Fibroblast of lung (primary cell): Measurements from ENCODE around the gene JUN. TPM values are rescaled to one million over a fixed set of nuclear protein-coding genes. Genes with fewer than 3 reads are reported as not detected.
A peak's percentile ranks its signal among the peaks of the same experiment; 100 is the strongest.

ENCODE experiments used
- DNase-seq, 2 donors: peaks; one replicate each; pipeline versions ENCODE4 v3.0.0 to v3.0.0-alpha.2; 2010; ENCODE audit warnings: low read depth in 2 of 2
- H2AFZ ChIP-seq: 2 replicates; pipeline ENCODE4 v1.5.1; 2012; ENCODE audit warnings: low read length, control low read depth, inconsistent platforms
- H3K27ac ChIP-seq: 2 replicates; pipeline ENCODE4 v1.5.1; 2011; ENCODE audit warnings: low read length, control low read depth; ENCODE audit not compliant: insufficient read depth
- H3K27me3 ChIP-seq: 2 replicates; pipeline ENCODE4 v1.5.1; 2011; ENCODE audit warnings: mild to moderate bottlenecking, low read length; ENCODE audit not compliant: control insufficient read depth, insufficient read depth
- H3K36me3 ChIP-seq: 2 replicates; pipeline ENCODE4 v1.5.1; 2011; ENCODE audit warnings: low read length; ENCODE audit not compliant: control insufficient read depth, insufficient read depth
- H3K4me1 ChIP-seq: 2 replicates; pipeline ENCODE4 v1.5.1; 2011; ENCODE audit warnings: low read length; ENCODE audit not compliant: control insufficient read depth, insufficient read depth; ENCODE audit errors: extremely low read depth
- H3K4me2 ChIP-seq: 2 replicates; pipeline ENCODE4 v1.5.1; 2011; ENCODE audit warnings: low read length, control low read depth; ENCODE audit not compliant: insufficient read depth; ENCODE audit errors: extremely low read depth
- H3K4me3 ChIP-seq, 4 experiments: fragments of 200-600 bp in 1 of 4; sonication (generic) in 1 of 4; replicated peaks in 1 of 4; 2 replicates each; pipeline ENCODE4 v1.5.1; 2011 to 2016; ENCODE audit warnings: low read length in 4 of 4, low read depth in 3 of 4, mild to moderate bottlenecking in 3 of 4, control low read depth in 2 of 4, inconsistent platforms in 1 of 4, mixed read lengths in 1 of 4; ENCODE audit not compliant: insufficient read depth in 1 of 4; ENCODE audit errors: control extremely low read depth in 1 of 4
- H3K79me2 ChIP-seq: 2 replicates; pipeline ENCODE4 v1.5.1; 2012; ENCODE audit warnings: mild to moderate bottlenecking, low read length, inconsistent platforms; ENCODE audit not compliant: control insufficient read depth, insufficient read depth
- H3K9ac ChIP-seq: 2 replicates; pipeline ENCODE4 v1.5.1; 2011; ENCODE audit warnings: mild to moderate bottlenecking, low read length, control low read depth; ENCODE audit not compliant: insufficient read depth
- H3K9me3 ChIP-seq: 2 replicates; pipeline ENCODE4 v1.5.1; 2012; ENCODE audit warnings: low read depth, low read length; ENCODE audit not compliant: control insufficient read depth, insufficient read depth
- H4K20me1 ChIP-seq: 2 replicates; pipeline ENCODE4 v1.5.1; 2011; ENCODE audit warnings: low read length; ENCODE audit not compliant: control insufficient read depth, insufficient read depth; ENCODE audit errors: extremely low read depth
- CTCF ChIP-seq, 2 donors: IDR thresholded peaks in 1 of 2; conservative IDR thresholded peaks in 1 of 2; 1 replicate in 1 of 2; 2 replicates in 1 of 2; pipeline ENCODE4 v1.5.1; 2011 to 2012; ENCODE audit warnings: low read length in 2 of 2, control low read depth in 1 of 2, inconsistent platforms in 1 of 2, low read depth in 1 of 2, mild to moderate bottlenecking in 1 of 2
- EZH2 ChIP-seq: IDR thresholded peaks from 2 replicates; pipeline ENCODE4 v1.5.1; 2012; ENCODE audit warnings: low read length, control low read depth, mild to moderate bottlenecking; ENCODE audit errors: missing control alignments
- polyA plus RNA-seq, 2 donors: library from polyadenylated mRNA; depleted of rRNA in 1 of 2; stranded (reverse) in 1 of 2; unstranded in 1 of 2; fragments of >200 nt; gene quantifications; 2 replicates each; pipeline ENCODE4 v1.2.1, GENCODE V29; 2011 to 2012; ENCODE audit warnings: missing spikeins in 1 of 2
- total RNA-seq: library from RNA; depleted of rRNA; stranded (reverse); fragments of >200 nt; gene quantifications from 2 replicates; pipeline ENCODE4 v1.2.1, GENCODE V29; 2014

Gene JUN
- total and polyA plus RNA-seq, 2 donors (not counting 1 experiment from before 2014, with no cell fraction given): 22.6 to 145 TPM

GRCh38 chr1:58745117-58745516 is 38.7 kb downstream of the JUN start:
- Histone ChIP-seq H3K27me3 (no peaks in the 10 kb centered on the region), H3K4me3 (no peak overlapping the region), H4K20me1 (no peaks in the 10 kb centered on the region), H3K79me2 (no peaks in the 10 kb centered on the region), H2AFZ (no peak overlapping the region), H3K4me2 (no peak overlapping the region), H3K36me3 (no peaks in the 10 kb centered on the region), H3K4me1 (peaks cover 3% of the 10 kb centered on the region), H3K9me3 (no peaks in the 10 kb centered on the region), H3K9ac (no peak overlapping the region), H3K27ac (no peak overlapping the region)
- DNase-seq: peak in 1 of 2 donors; percentile 81
- TF ChIP-seq CTCF (conservative IDR thresholded peaks at IDR 0.05 in 1 of 2, IDR thresholded peaks at IDR 0.05 in 1 of 2; ENCODE audit: low read depth in 1 of 2, low read length in 2 of 2): no peak
- TF ChIP-seq EZH2: no peak

GRCh38 chr1:58741678-58742553 is 41.9 kb downstream of the JUN start:
- no peak overlapping the region for H2AFZ ChIP-seq
- no peak overlapping the region for H3K27ac ChIP-seq
- DNase-seq: no peak
- no peak overlapping the region for H3K4me3 ChIP-seq
- no peaks in the 10 kb centered on the region for H4K20me1 ChIP-seq
- H3K9me3 ChIP-seq: no peaks in the 10 kb centered on the region
- H3K36me3 ChIP-seq: no peaks in the 10 kb centered on the region
- H3K79me2 ChIP-seq: no peaks in the 10 kb centered on the region
- TF ChIP-seq EZH2: no peak
- no peak for TF ChIP-seq CTCF (conservative IDR thresholded peaks at IDR 0.05 in 1 of 2, IDR thresholded peaks at IDR 0.05 in 1 of 2; ENCODE audit: low read depth in 1 of 2, low read length in 2 of 2)
- peaks cover 3% of the 10 kb centered on the region for H3K4me1 ChIP-seq
- H3K4me2 ChIP-seq: no peak overlapping the region
- H3K27me3 ChIP-seq: no peaks in the 10 kb centered on the region
- no peak overlapping the region for H3K9ac ChIP-seq

- Histone ChIP-seq H3K4me1 (no peaks in the 10 kb centered on the region), H3K27ac (no peak overlapping the region), H3K79me2 (no peaks in the 10 kb centered on the region), H3K36me3 (no peaks in the 10 kb centered on the region), H3K9me3 (no peaks in the 10 kb centered on the region), H3K9ac (no peak overlapping the region), H2AFZ (no peak overlapping the region), H3K4me3 (no peak overlapping the region), H3K27me3 (no peaks in the 10 kb centered on the region), H4K20me1 (no peaks in the 10 kb centered on the region), H3K4me2 (no peak overlapping the region)
- TF ChIP-seq CTCF (conservative IDR thresholded peaks at IDR 0.05 in 1 of 2, IDR thresholded peaks at IDR 0.05 in 1 of 2; ENCODE audit: low read depth in 1 of 2, low read length in 2 of 2) (peak; percentile 69 to 71), EZH2 (no peak)
- peak; percentile 38 to 81 for DNase-seq
Measured at GRCh38 chr1:58739856-58740466, 43.9 kb downstream of the JUN start.
